HG02759 (cell line): Measurements from ENCODE around the gene MLPH.
"Not testable (repeated sequence)": the region's sequence is repeated elsewhere in the genome, so short reads cannot be mapped to it uniquely, and the experiment has no call there.

Source experiments
- ATAC-seq: cut with Tn5 transposase; IDR thresholded peaks from one replicate; pipeline ENCODE4 v1.9.1; 2021; ENCODE audit warnings: mild to moderate bottlenecking, moderate library complexity; ENCODE audit not compliant: unreplicated experiment

Gene MLPH

GRCh38 chr2:237456200-237456843, 30.7 kb upstream of the MLPH start:
- no peak for ATAC-seq

DNA sequence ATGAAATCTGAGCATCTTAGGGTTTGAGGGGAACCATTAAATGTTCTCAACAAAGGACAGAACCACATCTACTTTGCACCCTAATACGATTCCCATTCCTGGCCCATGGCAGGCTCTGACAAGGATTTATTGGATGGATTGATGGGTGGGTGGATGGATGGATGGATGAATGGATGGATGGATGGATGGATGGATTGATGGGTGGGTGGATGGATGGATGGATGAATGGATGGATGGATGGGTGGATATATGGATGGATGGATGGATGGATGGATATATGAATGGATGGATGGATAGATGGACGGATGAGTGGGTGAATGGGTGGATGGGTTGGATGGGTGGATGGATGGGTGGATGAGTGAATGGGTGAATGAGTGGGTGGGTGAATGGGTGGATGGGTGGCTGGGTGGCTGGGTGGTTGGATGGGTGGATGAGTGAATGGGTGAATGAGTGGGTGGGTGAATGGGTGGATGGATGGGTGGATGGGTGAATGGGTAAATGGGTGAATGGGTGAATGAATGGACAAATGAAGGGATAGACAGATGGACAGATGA, 29.6 kb upstream of the MLPH start:
- no peak for ATAC-seq

DNA sequence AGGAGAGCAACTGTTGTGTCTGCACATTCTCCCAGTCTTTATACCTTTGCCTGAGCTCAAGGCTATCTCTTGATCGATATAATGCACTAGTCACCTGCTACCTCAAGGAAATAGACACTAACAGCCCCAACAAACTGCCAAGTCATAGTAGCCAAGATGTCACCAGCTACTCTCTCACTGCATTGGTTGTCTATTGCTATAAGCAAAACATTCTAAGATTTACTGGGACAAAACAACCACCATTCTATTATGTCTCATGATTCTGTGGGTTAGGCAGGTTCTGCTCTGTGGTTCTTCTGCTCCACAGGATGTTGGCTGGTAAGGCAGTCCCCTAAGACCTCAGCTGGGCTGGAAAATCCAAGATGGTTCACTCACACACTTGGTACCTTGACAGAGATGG, 28.5 kb upstream of the MLPH start:
- ATAC-seq = no peak

GRCh38 chr2:237459226-237459625, 27.8 kb upstream of the MLPH start:
- no peak for ATAC-seq

DNA sequence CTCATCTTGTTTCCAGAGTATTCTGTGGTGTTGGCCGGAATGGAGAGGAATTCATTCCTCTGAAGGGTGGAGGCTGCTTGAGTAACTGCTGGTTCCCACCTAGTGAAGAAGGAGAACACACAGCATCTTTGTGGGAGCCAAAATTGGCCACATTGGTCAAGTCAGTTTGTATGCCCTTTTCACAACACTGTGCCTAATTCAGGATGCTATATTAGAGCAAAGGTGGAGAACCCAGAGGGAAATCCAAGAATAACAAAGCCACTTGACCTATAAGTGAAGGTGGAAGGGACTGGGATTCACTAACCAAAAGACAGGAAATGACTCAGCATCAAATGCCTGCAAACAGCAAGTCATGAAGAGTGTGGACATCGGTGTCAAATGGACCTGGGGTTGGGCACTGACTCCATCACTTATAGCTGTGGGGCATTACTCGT, 27.3 kb upstream of the MLPH start:
- ATAC-seq = no peak

DNA sequence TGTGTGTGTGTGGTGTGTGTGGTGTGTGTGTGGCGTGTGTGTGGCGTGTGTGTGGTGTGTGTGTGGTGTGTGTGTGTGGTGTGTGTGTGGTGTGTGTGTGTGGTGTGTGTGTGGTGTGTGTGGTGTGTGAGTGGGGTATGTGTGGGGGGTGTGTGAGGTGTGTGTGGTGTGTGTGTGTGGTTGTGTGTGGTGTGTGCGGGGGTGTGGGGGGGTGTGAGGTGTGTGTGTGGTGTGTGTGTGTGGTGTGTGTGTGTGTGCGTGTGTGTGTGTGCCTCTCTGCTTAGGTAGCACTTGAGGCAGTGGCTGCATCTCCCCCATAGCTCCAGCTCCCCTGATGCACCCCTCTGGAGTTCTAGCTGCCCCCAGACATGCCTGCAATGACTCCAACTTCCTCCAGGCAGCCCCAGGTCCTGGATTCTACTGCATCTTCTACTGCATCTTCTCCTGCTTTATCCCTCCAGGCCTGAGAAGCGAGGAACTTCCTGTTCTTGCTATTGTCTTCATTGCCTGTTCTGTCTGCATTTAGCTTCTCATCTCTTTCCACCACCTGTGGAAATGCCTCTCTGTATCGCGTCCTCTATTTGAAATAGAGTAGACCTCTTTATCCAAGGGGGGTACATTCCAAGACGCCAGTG, 22.2 kb upstream of the MLPH start:
- ATAC-seq = no peak

- ATAC-seq = no peak
Observed at GRCh38 chr2:237465515-237466148, 21.4 kb upstream of the MLPH start.

DNA sequence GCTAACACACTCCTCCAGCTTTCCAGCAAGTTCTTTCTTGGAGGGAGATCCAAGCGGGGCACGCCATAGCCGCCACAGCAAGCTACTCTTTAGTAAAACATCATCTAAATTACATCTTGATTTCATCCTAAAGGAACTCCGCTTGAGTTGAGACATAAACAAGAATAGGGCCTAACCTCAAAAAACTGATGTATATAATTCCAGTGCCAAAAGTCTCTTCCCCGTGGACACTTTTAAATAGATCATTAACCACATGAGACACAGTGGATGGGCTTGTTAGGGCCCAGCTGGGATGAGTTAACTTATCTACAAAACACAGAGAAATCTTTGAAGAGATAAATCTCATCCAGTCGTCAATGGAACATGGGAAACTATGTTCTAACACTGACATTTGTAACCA, 20.8 kb upstream of the MLPH start:
- ATAC-seq = no peak

DNA sequence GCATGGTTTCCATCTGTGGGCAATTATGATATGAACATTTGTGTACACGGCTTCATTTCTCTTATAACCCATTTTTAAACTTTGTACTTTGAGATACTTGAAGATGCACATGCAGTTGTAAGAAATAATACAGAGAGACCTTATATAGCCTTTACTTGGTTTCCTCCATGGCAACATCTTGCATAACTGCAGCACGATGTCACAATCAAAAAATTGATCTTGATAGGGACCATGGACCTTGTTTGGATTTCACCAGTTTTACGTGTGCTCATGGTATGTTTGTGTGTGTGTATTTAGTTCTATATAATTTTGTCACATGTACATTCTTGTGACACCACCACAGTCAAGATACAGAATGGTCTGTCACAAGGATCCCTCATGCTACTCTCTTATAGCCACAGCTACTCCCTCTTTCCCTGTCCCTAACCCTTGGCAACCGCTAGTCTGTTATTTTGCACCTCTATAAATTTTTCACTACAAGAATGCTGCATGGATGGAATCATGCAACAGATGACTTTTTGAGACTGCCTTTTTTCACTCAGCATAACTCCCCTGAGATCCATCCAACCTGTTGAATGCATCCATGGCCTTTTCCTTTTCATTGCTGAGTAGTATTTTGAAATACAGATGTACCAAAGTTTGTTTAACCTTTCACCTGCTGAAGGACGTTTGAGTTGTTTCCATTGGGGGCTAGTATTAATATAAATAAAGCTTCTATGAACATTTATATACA, 19.4 kb upstream of the MLPH start:
- no peak for ATAC-seq

- not testable (repeated sequence) for ATAC-seq
Observed at GRCh38 chr2:237469410-237469809, 17.6 kb upstream of the MLPH start.

- no peak for ATAC-seq
Observed at GRCh38 chr2:237469849-237470248, 17.2 kb upstream of the MLPH start.

- ATAC-seq = no peak
Observed at GRCh38 chr2:237470914-237471313, 16.1 kb upstream of the MLPH start.

DNA sequence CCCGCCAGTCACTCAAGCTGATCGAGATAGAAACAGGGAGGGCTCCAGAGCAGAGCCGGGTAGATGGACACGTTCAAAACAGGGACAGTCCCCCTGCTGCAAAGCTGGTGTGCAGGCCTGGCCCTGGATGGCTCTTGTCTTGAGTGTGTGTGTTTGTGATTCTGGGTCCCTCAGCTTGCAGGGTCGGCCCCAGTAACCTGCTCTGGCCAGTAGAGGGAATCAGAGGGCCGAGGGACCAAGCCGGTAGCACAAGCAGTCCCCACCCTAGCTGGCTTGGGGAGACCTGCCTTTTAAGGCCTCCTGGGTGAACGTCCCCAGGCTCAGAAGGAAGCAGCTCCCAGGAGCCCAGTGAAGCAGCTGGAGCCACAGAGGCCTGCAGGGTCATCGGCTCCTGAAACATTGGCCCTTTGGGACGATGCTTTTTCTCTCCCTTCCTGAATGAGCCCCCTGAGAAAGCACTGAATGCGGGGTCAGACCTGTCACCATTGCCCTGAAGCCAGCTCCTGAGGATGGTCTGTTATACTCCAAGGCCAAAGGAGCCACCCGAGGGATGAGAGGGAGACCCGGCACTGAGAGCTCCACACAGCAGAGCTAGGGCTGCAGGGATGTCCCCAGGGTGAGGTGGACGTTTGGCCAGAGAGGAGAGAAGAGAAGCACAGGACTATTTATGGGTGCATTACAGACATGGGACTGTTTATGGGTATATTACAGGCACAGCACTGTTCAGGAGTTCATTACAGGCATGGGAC, 15.4 kb upstream of the MLPH start:
- ATAC-seq = no peak

DNA sequence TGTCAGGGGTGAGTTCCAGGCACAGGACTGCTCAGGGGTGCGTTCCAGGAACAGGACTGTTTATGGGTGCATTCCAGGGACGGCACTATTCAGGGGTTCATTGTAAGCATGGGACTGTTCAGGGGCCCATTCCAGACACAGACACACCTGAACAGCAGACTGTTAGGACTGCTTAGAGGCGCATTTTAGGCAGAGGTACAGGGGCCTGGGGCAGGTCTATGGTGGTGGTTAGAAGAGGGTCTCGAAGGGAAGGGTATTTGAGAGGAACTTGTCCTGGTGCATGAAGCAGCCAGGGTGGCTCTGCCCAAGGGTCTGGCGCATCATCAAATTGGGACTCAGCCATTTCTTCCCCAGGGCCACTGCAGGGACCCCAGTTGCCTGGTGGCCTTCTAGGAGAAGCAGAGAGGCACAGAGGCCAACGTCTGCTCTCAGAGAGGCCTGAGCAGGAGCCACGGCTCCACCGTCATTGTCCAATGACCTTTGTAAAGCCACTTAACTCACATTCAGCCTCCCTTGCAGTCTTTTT, 14.8 kb upstream of the MLPH start:
- ATAC-seq = no peak

DNA sequence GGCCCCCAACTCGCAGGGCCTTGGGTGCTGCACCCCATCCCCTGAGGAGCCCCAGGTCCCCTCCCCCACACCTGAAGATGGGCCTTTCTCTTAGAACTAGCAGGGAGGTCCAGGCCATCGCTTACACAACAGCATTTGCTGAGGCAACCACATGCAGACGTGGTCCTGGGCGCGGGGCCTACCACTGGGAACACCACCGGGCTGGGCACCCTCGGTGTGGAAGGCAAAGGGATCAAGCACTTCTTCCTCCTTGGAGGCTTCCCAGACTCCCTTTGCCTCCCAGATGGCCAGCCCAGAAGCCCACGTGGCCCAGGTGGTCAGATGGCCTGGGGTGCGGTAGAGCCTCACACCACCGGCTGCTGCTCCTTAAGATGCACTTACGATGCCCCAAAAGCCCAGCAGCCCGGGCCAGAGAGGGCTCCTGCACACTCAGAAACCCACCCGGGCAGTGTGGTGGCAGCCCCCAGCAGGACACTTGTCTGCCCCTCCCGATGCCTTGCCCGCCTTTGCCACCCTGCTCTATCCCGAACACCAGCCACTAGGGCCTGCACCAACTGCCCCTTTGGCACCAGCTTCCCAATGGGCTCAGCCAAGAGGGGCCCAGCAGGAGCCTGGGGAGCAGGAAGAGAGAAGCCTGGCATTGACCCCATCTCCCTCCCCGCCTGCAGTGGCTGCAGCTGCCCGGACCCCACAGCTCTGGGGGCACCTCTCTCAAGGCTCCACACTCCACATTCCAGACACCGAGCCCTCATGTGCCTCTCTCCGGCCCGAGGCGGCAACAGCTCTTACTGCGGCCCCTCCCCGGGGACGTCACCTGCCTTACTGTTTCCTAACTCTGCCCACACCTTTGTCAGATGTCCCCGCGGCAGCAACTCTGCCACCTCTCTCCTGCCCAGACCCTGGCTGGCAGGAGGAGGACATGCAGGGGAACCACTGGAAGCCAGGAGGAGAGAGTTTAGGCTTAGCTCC, 13.9 kb upstream of the MLPH start:
- ATAC-seq = no peak

GRCh38 chr2:237473878-237474441, 13.1 kb upstream of the MLPH start:
- no peak for ATAC-seq

- no peak for ATAC-seq
Observed at GRCh38 chr2:237474442-237474911, 12.6 kb upstream of the MLPH start.

- ATAC-seq = peak; percentile 92
Observed at GRCh38 chr2:237474931-237475703, 11.9 kb upstream of the MLPH start.
